Activated CD8-positive, alpha-beta memory T cell treated with anti-CD3 and anti-CD28 coated beads for 48 hours (primary cell): ENCODE measurements around the gene PHF21B.
"Not testable (repeated sequence)": the region's sequence is repeated elsewhere in the genome, so short reads cannot be mapped to it uniquely, and the experiment has no call there.

Source experiments
- DNase-seq, 3 experiments: peaks; one replicate each; pipeline ENCODE4 v3.0.0-alpha.2; 2020; ENCODE audit warnings: low read depth in 2 of 3, low spot score in 2 of 3

The PHF21B gene

DNA sequence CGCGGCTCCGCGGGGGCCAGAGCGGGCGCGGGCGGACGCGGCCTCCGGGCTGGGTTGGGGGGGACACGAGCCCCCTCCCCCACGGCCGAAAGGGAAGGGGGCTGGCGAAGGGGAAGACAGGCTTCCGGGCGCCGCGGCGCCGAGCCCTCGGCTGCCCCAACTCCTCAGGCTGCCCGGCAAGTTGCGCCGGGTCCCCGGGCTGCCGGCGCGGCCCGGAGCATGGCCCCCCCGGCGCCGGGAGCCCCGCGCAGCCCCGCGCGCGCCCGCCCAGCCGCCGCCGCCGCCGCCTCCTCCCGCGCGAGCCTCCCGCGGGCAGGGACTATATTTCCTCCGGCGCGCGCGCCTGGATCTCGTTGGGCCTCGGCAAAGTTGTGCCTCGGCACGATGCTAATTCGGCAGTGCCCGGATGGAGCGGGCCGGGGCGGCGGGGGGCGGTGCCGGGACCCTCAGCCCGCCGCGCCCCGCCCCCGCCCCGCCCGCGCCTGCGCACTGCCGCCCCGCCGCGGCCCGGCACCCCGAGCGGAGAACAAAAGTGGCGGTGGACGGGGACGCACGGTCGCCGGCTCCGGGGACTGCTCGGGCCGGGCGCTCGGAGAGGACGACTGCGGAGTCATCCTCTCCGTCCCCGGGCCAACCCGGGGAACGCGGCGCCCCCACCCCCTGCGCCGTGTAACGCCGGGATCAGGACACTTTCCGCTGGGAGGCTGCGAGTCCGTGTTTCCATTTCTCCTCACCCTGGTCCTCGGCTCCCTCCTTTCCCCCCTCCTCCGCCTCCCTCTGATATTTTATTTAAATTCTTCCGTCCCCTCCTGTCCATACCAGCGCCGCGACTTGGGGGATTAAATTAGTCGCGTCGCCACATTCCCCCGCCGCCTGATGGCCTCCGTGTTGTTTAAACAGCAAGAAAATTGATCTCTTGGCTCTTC lies at the start of gene PHF21B:
Gene PHF21B (minus strand): TSS at position 400 of the 926 bp plus-strand sequence. CDS start 456 bp downstream, outside the sequence.
- DNase-seq, result peak in 2 of 3 experiments; percentile 3 to 16

DNA sequence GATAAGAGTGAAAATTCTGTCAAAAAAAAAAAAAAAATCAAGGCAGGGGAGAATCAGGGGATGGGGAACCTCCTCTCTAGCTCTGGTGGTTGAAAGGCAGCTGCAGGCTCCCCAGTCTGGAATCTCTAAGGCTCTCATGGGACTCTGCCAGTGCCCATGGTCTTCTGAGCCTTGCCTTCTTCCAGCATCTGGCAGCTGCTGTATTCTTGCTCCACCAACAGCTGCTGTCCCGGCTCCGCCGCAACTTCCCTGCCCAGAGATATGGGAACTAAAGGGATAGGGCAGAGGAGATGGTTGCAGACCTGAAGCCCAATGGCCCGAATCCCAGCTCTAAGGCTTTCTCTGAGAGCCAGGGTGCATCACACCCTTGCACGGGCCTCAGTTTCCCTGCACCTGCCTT lies 49.5 kb upstream of the PHF21B start:
- no peak for DNase-seq

DNA sequence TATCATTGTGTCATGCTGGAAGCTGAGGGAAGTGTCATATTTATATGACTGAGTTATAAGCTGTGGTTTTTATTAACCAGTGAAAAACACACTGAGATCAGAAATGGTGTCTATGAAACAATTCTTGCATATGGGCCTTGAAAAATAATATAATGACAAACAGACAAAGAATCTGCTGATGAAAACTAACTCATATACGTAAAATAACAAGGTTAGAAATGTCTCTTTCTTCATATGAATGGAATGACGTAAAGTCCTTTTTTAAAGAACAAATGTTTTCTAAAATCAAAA lies 48.8 kb upstream of the PHF21B start:
- no peak for DNase-seq

DNA sequence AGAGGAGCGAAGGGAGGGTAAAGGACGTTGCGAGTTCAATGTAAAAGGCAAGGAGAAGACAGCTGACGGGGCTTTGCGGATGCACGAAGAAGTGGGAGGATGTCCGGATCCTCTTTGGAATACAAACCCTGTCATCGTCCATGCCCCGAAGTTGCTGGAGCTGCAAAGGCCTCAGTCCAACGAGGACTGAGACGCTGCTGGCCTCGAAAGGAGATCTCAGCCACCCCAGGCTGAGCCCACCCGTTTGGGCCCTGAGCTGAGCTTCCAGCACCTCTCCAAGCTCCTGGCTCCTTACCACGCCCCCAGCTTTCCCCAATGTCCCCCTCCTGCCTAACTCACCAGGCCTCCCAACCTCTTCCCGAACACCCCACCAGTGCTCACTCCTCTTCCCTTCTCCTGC lies 46.1 kb upstream of the PHF21B start:
- DNase-seq, result no peak

DNA sequence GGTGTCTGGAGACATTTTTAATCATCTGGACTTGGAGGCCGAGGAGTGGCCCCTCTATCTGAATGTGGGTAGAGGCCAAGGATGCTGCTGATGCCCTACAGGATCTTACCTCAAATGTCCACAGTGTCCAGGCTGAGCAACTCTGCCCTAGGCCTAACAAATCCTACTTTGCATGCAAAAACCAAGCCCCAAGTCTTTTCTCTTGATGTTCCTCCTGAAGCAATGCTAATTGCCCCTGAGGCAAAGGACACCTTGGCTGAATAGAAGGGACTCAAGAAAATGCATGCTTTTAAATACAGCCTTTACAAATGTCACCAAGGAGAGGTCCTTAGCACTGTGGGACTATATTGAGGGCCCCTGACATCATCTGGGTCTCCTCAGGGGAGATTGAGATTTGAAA lies 43.8 kb upstream of the PHF21B start:
- no peak for DNase-seq

DNA sequence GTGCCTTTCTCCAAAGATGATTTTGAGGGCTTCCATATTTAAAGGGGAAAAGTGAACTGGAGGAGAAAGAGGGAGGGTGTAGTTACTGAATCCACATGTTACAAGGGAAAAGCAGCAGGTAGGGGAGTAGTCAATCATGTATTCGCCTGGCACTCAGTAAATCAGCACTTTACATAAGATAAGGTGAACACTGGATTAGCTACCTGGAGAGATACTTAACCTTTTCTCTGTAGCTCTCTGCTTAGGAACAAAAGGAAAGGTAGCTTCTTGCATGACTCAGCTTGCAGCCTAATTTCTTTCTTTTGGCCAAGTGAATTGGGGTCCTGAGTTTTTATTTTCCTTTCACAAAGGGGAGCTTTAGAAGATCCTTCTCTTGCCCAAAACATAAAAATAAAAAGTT lies 43.3 kb upstream of the PHF21B start:
- DNase-seq, result no peak

DNA sequence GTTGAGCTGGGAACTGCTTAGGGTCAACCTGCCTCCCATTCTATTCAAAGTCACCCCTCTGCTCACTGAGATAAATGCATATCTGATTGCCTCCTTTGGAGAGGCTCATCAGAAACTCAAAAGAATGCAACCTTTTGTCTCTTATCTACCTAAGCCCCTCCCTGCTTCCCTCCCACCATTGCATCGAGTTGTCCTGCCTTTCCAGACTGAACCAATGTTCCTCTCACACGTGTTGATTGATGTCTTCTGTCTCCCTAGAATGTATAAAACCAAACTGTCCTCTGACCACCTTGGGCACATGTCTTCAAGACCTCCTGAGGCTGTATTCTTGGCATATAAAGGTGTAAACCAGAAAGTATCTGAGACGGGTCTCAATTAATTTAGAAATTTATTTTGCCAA lies 42.9 kb upstream of the PHF21B start:
- DNase-seq, result not testable (repeated sequence)

DNA sequence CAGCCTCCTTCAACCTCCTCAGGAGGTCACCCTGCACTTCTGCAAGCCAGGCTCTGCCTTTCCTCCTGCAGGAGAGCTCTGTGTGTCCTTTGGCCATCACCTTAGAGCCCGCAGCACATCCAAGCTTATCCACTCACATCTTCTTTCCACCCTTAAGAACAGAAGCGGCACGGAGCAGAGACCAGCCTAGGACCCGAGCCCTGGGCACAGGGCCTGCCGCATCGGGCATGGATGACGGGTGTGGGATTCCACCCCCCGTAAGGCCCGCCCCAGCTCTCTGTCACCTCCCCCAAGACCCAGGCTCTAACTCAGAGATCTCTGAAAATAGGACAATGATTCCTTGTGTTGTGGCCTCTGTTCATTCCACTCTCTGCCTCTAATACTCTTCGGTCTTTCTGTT lies 42.1 kb upstream of the PHF21B start:
- DNase-seq, result no peak

DNA sequence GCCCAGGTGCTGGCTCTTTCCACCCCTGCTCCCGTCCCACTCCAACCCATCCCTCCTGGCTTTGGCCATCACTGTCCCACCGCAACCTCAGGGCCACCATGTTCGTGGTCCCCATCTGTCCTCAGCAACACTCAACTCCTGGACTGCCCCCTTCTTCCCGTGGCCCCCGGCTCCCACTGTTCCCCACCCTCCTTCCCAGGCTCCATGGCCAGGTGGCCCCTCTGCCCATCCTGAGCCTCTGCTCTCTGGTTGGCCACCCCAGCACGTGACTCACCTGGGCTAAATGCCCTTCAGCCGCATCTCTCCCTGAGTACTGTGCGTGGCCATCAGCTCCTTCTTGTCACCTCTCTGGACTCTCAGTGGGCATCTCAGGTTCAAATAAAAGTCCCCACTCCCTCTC lies 41.6 kb upstream of the PHF21B start:
- DNase-seq, result no peak

DNA sequence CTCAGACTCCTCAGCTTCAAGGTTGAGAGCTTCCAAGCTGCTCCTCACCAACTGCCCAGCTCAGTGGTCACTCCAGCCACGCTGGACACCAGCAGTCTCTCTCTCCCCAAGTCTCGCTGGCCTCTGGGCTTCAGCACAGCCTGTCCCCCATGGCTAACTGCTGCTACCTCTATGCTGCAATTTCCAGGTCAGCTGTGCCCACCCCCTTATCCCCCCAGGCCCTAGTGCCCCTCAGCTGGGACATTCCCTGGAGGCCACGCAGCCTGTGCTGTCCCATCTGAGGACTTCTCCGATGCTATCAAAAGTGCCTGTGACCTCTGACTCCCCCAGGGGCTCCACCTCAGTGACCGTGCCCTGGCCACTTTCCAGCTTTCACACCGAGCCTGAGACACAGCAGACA lies 37.5 kb upstream of the PHF21B start:
- DNase-seq, result no peak

DNA sequence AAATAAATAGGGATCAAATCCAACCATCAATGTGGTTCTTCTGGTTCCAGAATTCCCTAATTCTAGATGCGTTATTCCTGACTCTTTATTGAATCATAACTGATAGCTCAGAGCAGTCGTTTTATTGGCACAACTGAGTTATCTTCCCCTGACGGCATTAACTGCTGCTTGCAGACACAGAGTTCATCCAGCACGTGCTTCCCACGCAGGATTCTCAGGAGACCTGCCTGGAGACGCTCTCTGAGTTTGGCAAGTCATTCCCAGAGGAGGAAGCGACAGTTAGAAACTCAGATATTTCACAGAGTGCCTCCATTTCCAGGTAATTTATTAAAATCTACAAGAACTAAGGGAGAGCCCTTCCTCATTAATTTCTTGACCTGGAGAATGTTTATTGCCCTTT lies 35.4 kb upstream of the PHF21B start:
- DNase-seq, result no peak

DNA sequence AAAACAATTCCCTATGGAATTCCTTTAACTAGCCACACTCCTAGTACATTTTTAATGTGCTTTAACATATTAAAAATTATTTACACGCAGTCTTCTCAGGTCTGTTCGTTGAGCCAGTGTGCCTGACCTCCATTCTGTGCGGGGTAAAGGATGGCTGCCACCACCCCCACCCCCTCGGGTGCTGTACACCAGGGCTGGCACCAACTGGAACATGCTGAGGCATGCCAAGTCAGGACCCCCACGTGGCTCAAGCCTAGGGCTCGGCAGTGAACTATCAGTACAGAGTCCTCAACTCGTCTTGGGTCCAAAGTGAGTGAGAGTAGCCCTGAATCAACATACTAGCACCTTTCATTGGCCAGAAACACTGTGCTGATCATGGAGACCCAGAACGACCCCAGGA lies 32.5 kb upstream of the PHF21B start:
- no peak for DNase-seq

DNA sequence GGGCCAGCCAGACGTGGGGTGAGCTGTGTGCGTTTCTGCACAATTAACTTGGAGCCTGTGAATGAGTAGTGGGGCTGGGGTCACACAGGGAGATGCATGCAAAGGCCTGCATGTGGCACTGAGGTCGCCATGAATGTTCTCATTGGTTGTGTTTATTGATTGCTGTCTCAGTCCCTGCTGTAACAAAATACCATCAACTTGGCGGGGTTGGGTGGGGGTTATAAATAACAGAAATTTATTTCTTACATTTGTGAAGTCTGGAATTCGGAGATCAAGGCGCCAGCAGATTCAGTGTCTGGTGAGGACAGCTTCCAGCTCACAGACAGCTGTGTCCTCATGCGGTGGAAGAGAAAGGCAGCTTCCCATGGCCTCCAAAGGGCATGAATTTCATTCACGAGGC lies 29.3 kb upstream of the PHF21B start:
- no peak for DNase-seq

DNA sequence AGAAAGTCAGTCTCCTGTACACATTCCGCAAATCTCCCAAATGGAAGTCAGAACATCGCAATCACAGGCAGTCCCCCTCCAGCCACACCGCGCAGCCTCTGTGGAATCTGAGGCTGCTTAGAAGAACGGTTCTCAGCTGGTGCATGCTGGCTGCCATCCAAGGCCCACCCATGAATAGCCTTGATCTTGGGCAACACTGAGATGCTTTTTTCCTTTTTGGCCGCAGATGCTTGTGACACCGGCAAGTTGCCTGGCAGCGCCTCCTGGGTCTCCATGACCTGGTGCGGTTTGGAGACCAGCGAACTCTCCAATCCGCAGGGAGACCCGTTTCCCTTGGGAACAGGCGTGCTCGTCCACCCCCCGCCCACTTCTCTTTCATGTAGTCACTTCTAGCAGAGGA lies 26.3 kb upstream of the PHF21B start:
- no peak for DNase-seq

DNA sequence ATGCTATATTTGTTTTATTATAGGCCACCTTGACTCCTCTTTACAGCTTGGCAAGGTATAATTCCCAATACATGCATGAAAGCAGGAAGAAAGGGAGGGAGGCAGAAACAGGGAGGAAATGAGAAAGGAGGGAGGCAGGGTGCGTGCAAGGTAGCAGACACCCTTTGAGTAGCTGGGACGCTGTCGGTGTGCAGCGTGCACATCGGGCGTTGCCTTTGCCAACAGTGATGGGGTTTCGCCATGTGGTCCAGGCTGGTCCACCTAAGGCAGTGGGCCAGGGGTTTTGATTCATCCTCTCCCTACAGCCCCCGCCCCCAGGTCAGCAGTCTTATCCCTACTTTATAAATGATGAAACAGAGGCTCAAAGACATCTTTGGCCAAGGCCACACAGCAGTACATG lies 25.0 kb upstream of the PHF21B start:
- DNase-seq, result no peak

DNA sequence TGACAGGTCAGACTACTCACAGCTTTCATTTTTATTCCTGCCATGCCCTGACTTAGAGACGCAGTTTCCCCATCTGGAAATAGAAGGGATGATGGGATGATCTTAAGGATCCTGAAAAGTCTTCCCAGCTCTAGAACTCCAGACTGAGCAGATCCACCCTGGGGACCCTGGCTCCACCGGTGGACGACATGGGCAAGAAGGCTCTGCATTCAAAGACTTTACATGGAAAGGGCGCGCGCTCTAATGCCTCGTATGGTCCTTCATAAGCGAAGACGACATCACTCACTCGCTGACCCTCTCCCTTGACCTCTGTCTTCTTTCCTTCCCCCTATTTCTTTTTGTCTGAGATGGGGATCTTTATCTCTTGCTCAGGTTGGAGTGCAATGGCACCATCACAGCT lies 24.4 kb upstream of the PHF21B start:
- DNase-seq, result no peak

DNA sequence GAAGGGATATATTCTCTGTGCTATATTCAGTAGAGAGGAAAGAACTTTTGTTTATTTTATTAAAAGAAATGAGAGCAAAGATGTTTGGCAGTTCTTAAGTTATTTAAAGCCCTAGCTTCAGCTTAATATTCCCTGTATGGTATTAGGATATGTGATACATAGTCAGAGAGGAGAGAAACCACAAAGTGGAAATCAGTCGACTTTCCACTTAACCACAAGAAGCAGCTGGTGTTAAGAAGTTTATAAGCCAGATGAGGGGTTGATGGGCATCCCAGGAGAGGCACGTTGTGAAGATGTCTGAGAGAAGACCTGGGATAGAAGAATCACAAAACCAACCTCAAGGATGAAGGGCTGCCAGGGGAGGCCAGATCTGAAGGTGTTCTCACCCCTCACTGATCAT lies 23.3 kb upstream of the PHF21B start:
- DNase-seq, result no peak

DNA sequence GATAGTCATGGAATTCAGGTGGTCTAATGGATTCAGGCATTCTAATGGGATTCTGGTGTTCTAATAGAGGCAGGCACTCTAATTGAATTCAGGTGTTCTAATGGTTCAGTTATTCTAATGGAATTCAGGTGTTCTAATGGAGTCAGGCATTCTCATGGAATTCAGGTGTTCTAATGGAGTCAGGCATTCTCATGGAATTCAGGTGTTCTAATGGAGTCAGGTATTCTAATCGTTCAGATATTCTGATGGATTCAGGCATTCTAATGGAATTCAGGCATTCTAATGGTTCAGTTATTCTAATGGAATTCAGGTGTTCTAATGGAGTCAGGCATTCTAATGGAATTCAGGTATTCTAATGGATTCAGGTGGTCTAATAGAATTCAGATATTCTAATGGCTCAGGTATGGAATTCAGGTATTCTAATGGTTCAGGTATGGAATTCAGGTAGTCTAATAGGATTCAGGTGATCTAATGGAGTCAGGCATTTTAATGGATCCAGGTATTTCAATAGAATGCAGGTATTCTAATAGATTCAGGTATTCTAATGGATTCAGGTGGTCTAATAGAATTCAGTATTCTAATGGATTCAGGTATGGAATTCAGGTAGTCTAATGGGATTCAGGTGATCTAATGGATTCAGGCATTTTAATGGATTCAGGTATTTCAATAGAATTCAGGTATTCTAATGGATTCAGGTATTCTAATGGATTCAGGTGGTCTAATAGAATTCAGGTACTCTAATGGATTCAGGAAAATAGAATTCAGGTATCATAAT lies 22.0 kb upstream of the PHF21B start:
- DNase-seq, result no peak

DNA sequence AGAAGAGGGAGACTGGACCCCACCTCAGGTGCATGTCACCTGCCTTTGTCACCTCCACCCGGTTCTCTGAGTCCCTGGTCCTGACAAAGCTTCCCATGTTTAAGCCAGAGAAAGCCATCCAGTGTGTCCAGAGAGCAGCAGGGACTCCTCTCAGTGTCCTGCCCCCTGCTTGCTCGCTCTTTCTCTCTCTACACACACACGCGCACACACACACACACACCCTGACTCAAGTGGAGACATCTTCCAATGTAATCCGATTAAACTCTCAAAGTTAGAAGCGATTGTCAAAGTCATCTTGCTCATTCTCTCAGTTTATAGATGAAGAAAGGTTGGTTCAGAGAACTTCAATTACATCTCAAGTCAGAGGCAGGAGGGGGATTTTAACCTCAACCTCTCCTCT lies 19.7 kb upstream of the PHF21B start:
- no peak for DNase-seq

DNA sequence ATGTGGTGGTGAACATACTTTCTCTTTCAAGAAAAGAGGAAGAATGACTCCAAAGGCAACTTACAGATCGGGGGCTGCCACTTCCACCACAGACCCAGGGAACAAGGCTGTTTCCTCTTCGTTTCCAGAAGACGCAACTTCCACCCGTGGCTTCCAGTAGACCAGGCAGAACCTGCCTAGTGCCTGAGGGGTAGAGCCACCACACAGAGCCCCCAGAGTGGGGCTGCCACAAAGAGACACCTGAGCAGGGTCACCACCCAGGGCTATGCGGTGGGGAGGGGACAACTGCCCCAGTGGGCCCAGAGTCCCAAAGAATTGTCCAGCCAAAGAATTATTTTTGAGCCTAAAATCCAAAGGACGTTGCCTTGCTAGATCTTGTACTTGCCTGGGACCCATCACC lies 16.7 kb upstream of the PHF21B start:
- no peak for DNase-seq

DNA sequence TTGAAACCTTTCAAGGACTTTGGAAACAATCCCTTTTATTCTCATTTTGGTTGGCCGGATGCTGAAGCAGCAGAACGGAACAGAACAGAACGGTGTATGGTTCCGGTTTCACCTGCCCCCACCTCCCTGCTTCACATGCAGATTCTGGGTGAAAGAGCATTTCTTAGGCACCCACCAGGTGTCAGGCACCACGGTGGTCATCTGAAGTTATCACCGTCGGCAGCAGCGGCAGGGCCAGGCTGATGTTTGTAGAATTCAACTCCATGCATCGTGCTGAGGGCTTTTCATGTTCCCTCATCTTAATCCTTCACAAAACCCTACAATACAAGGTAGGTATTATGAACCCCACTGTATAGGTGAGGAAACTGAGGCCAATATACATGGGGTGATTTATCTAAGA lies 13.6 kb upstream of the PHF21B start:
- DNase-seq, result no peak

DNA sequence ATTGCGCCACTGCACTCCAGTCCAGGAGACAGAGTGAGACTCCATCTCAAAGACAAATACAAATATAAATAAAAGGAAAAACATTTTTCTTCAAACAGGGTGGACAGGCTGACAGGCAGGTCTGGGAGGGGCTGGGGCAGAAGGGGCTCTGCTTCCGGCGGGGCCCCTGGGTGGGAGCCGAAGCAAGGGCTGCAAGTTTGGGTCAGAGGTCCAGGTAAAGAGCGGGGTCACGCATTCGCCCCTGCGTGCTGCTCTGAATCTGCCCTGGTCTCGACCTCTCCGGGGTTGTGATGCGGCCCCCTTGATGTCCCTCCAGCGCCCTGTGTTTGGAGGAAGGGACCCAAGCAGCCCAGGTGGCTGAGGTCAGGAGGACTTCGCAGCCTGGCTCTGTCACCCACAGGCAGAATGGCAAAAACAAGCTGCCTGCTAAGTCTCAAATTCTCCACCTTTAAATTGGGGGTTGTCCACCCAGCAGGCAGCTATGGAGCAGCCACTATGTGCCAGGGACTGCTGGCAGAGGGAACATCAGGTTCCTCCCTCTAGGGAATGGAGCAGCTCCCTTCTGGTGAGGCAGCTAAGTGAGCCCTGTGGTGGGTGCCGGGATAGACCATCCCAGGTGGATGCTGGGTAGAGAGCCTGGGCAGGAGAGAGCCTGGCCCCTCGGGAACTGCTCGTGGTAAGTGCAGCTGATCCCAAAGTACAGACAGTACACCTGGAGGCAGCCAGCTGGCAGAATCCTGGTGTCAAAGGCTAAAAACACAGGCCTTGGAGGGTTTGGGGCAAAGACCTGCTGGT lies 10.3 kb upstream of the PHF21B start:
- DNase-seq, result no peak
